HG02623 (cell line): ENCODE results near the gene SH2D4B.

ENCODE experiments used
- ATAC-seq: cut with Tn5 transposase; IDR thresholded peaks from one replicate; pipeline ENCODE4 v1.9.1; 2021; ENCODE audit warnings: moderate library complexity; ENCODE audit not compliant: unreplicated experiment

SH2D4B gene

DNA sequence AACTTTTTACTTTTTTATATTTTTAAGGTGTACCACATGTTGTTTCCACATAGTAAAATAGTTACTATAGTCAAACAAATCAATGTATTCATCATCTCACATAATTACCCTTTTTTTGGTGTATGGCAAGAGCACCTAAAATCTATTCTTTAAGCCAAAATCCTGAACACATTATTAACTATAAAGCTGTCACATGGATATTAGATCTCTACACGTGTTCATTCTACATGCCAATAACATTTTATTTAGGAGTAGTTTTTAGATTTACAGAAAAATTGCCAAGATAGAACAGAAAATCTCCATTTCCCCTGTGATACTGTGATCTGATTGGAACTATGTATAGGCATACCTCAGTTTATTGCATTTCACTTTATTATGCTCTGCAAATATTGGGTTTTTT, 137.1 kb downstream of the SH2D4B start:
- no peak for ATAC-seq

DNA sequence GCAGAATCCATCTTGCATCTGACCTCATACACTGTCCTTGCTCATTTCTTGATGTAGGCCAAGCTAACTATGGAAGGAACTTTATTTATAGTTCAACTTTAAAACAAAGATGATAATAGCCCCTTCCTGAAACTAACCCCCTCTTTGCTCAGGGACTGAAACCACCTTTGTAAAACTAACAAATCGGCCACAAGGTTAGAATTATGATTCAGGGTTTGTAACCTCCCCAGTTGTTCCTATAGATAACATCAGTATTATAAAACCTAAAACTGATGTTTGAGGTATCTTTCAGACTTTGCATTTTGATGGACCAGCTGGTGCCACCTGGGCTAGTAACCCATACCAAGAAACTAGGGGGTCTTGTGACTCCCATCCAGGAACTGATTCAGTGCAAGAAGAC, 143.4 kb downstream of the SH2D4B start:
- ATAC-seq, result no peak

DNA sequence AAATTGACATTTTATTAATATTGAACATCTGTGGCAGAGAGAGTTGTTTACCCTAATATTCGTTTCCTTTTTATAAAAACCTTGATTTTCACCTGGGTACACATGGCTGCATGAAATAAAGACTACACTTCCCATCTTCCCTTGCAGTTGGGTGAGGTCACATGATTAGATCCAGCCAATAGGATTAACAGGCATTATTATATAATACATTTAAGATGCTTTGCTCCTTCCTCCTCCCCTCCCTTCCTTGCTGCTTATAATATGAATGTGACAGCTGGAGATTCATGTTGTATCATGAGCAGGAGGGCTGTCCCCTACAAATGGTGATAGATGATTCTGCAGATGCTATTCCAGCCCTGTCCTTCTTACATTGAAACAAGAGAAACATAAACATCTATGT, 146.6 kb downstream of the SH2D4B start:
- ATAC-seq, result peak; percentile 68

DNA sequence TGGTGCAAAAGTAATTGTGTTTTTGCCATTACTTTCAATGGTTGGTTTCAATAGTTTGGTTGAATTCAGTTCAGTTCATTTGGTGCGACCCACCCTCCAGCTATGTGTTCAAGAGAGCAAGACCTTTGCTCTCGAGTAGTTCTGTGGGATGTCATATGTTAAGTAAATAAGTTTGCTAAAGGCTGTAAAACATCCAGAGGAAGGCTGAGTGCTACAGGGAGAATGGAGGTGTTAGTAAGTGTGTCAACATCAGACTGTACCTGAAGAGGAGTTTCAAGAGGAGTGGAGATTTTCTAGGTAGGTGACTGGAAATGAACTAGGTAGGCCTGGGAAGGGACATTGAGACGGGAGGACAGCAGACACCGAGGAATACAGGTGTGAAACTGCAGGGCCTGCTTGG, 147.7 kb downstream of the SH2D4B start:
- no peak for ATAC-seq

GRCh38 chr10:80686734-80687475, 149.2 kb downstream of the SH2D4B start:
- ATAC-seq, result no peak

DNA sequence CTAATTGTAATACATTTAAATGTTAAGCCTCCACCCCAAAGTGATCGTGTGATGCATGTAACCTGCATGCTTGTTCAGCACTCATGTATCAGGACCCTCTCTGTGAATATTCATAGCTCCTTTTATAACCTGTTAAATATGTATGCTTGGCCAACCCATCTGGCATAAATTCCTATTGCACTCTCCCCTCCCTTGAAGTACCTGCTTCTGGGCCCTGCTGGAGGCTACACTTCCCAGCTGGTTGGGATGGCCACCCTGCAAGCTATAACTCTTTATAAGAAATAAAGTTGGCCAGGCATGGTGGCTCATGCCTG, 149.7 kb downstream of the SH2D4B start:
- ATAC-seq, result no peak

- ATAC-seq, result no peak
These were observed 152.7 kb downstream of the SH2D4B start for GRCh38 chr10:80690434-80690833.

GRCh38 chr10:80691441-80691840, 153.7 kb downstream of the SH2D4B start:
- ATAC-seq, result no peak

DNA sequence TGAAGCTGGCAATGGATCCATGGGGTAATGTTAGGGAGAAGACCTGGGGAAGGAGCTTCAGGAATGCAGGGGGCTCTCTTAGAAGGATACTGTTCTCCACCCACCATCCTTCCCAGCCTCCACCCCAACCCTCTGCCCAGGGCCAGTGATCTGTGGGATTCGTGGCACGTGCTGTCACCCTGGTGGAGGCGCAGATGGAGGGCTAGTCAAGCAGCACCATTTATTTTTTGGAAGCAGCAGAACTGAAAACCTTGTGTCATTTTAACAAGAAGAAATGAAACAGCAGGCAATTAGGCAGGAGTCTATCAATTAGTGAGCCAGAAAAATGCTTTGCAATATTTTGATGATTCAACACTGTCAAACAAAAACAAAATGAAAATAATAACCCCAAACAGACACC, 155.9 kb downstream of the SH2D4B start:
- no peak for ATAC-seq

DNA sequence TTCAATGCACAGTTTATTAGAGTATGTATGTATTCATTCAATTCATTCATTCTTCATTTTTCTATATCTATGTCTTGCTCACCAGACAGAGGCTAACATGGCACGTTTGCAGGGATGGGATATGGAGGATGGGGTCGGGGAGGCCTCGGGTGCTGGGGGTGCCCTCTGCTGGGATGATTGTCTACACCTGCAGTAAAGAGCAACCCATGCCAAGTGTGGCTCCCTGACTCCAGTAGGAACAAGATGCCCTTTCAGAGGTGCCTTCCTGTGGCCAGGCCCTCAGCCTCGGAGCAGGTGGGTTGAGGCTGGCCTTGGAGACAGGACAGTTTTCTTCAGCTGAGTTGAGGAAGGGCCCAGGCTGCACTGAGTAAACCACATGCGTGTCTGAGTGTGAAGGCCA, 157.2 kb downstream of the SH2D4B start:
- no peak for ATAC-seq
